KMS-11 (cell line): ENCODE results near the gene CACNB2.

Source experiments
- H2AFZ ChIP-seq: fragments of 200-600 bp; sonication (generic); 2 replicates; pipeline ENCODE4 v1.6.1; 2016; ENCODE audit warnings: antibody characterized with exemption, mixed run types, low read depth
- H3K27ac ChIP-seq: fragments of 200-600 bp; sonication (generic); 2 replicates; pipeline ENCODE4 v1.6.1; 2016; ENCODE audit warnings: mild to moderate bottlenecking, mixed run types
- H3K27me3 ChIP-seq: fragments of 200-600 bp; sonication (generic); 2 replicates; pipeline ENCODE4 v1.6.1; 2017; ENCODE audit warnings: mild to moderate bottlenecking, low read depth, mixed run types, moderate library complexity; ENCODE audit not compliant: insufficient read depth
- H3K36me3 ChIP-seq: fragments of 200-600 bp; sonication (generic); 2 replicates; pipeline ENCODE4 v1.6.1; 2017; ENCODE audit warnings: mild to moderate bottlenecking, mixed run types; ENCODE audit not compliant: insufficient read depth
- H3K4me1 ChIP-seq: fragments of 200-600 bp; sonication (generic); 2 replicates; pipeline ENCODE4 v1.6.1; 2016; ENCODE audit warnings: mild to moderate bottlenecking, low read depth, mixed run types; ENCODE audit not compliant: poor library complexity, severe bottlenecking
- H3K4me2 ChIP-seq: fragments of 200-600 bp; sonication (generic); 2 replicates; pipeline ENCODE4 v1.7.0; 2016; ENCODE audit warnings: mild to moderate bottlenecking, mixed run types
- H3K4me3 ChIP-seq: fragments of 200-600 bp; sonication (generic); IDR thresholded peaks from 2 replicates; pipeline ENCODE4 v1.6.1; 2017; ENCODE audit warnings: low read depth, low read length, mixed read lengths; ENCODE audit not compliant: insufficient read depth
- H3K79me2 ChIP-seq: fragments of 200-600 bp; sonication (generic); 2 replicates; pipeline ENCODE4 v1.6.1; 2016; ENCODE audit warnings: low read depth, mixed run types; ENCODE audit not compliant: insufficient read depth
- H3K9ac ChIP-seq: fragments of 200-600 bp; sonication (generic); 2 replicates; pipeline ENCODE4 v1.6.1; 2016; ENCODE audit warnings: mild to moderate bottlenecking, mixed run types
- H4K20me1 ChIP-seq: fragments of 200-600 bp; sonication (generic); 2 replicates; pipeline ENCODE4 v1.6.1; 2016; ENCODE audit warnings: mild to moderate bottlenecking, mixed run types; ENCODE audit not compliant: insufficient read depth
- TF ChIP-seq, protein P1 (sequence below): fragments of 200-600 bp; sonication (generic); conservative IDR thresholded peaks from 2 replicates; pipeline ENCODE4 v1.6.1; 2017; ENCODE audit warnings: low read depth, mild to moderate bottlenecking, antibody characterized with exemption, low read length, moderate library complexity, mixed read lengths

The CACNB2 gene

DNA sequence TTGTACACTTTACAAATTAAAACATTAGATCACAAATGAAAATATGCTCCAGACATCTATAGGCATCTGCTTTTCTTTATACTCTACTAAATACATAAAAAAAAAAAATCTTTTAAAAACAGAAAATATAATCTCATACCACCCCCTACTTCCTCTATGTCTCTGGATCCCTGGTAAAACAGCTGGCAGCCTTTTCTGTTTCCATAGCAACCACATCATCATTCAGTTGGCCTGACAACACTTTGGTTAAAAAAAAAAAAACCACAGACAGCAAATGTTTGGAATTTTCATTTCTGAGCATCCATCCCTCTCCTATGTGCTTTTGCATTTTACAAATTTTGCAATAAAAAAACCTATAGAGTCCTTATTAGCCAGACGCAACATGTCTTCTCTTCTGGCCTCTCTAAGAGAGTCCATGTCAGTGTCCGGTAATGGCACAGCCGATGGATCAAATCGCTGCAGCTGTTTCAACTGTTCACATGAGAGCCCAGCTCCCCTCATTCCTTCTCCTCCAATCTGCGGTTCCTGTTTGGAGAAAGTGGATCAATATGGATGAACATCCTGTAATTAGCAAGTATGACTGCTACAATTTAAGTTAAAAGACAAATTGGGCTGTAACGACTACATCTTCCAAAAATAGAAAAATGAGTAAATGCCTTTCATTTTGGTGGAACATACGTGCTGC is 405.5 kb downstream of the CACNB2 start:
- no peaks in the 10 kb centered on the region for H3K79me2 ChIP-seq
- H4K20me1 ChIP-seq, result no peaks in the 10 kb centered on the region
- no peaks in the 10 kb centered on the region for H3K36me3 ChIP-seq
- H2AFZ ChIP-seq, result no peak overlapping the region
- TF ChIP-seq, protein P1, sequence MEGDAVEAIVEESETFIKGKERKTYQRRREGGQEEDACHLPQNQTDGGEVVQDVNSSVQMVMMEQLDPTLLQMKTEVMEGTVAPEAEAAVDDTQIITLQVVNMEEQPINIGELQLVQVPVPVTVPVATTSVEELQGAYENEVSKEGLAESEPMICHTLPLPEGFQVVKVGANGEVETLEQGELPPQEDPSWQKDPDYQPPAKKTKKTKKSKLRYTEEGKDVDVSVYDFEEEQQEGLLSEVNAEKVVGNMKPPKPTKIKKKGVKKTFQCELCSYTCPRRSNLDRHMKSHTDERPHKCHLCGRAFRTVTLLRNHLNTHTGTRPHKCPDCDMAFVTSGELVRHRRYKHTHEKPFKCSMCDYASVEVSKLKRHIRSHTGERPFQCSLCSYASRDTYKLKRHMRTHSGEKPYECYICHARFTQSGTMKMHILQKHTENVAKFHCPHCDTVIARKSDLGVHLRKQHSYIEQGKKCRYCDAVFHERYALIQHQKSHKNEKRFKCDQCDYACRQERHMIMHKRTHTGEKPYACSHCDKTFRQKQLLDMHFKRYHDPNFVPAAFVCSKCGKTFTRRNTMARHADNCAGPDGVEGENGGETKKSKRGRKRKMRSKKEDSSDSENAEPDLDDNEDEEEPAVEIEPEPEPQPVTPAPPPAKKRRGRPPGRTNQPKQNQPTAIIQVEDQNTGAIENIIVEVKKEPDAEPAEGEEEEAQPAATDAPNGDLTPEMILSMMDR, result no peak
- no peak overlapping the region for H3K4me3 ChIP-seq
- no peak overlapping the region for H3K4me2 ChIP-seq
- no peak overlapping the region for H3K9ac ChIP-seq
- H3K4me1 ChIP-seq, result no peaks in the 10 kb centered on the region
- H3K27ac ChIP-seq, result no peak overlapping the region
- no peaks in the 10 kb centered on the region for H3K27me3 ChIP-seq

DNA sequence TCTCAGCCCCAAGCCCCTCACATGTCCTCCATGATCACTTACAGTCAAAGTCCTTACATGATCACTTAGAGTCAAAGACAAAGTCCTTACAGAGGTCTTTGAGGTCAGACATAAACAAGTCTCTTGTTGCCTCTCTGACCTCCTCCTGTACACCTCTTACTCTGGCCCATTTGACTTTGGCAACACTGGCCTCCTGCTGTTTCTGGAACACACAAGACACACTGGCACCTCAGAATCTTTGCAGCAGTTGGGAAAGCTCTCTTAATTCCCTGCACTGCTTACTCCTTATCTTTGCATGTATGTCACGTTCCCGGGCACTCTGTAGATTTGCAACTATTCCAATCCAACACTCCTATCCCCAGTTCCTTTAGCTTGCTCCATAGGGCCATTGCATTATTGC is 408.9 kb downstream of the CACNB2 start:
- Histone ChIP-seq H3K9ac (no peak overlapping the region), H3K27me3 (no peaks in the 10 kb centered on the region), H3K79me2 (no peaks in the 10 kb centered on the region), H3K4me3 (no peak overlapping the region), H4K20me1 (no peaks in the 10 kb centered on the region), H3K4me1 (no peaks in the 10 kb centered on the region), H2AFZ (no peak overlapping the region), H3K4me2 (no peak overlapping the region), H3K36me3 (no peaks in the 10 kb centered on the region), H3K27ac (no peak overlapping the region)
- TF ChIP-seq, protein P1, result no peak

DNA sequence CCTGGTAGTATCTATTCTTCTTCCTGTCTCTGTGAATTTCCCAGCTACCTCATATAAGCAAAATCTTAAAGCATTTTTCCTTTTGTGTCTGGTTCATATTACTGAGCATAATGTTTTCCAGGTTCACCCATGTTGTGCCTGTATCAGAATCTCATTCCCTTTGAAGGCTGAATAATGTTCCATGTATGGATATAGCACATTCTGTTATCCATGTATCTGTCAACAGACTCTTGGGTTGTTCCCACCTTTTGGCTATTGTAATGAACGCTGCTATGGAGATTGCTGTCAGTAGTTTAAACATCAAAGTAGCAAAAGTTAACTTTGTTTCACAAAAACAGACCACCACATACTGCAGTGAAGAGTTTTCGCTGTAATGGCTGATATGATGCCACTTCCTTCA is 411.2 kb downstream of the CACNB2 start:
- H3K4me1 ChIP-seq, result no peaks in the 10 kb centered on the region
- no peaks in the 10 kb centered on the region for H3K36me3 ChIP-seq
- TF ChIP-seq, protein P1, result no peak
- H4K20me1 ChIP-seq, result no peaks in the 10 kb centered on the region
- no peak overlapping the region for H3K9ac ChIP-seq
- no peak overlapping the region for H3K4me3 ChIP-seq
- H3K79me2 ChIP-seq, result no peaks in the 10 kb centered on the region
- H2AFZ ChIP-seq, result no peak overlapping the region
- H3K27me3 ChIP-seq, result no peaks in the 10 kb centered on the region
- H3K4me2 ChIP-seq, result no peak overlapping the region
- no peak overlapping the region for H3K27ac ChIP-seq

DNA sequence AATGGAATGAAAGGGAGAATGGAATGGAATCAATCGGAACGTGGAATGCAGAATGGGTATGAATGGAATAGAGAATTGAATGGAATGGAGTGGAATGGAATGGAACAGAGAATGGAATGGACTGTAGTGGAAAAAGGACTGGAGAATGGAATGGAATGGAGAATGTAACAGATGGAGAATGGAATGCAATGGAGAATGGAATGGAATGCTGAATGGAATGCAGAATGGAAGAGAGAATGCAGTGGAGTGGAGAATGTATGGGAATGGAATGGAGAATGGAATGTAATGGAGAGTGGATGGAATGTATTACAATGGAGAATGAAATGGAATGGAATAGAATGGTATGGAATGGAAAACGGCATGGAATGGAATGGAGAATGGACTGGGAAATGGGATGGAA is 414.3 kb downstream of the CACNB2 start:
- H2AFZ ChIP-seq, result no peak overlapping the region

More for the DNA sequence above, 414.3 kb downstream of the CACNB2 start:
- TF ChIP-seq, protein P1, result no peak
- Histone ChIP-seq H3K4me2 (no peak overlapping the region), H3K4me1 (no peaks in the 10 kb centered on the region), H3K27ac (no peak overlapping the region), H3K79me2 (no peaks in the 10 kb centered on the region), H4K20me1 (no peaks in the 10 kb centered on the region), H3K36me3 (no peaks in the 10 kb centered on the region), H3K9ac (no peak overlapping the region), H3K27me3 (no peaks in the 10 kb centered on the region), H3K4me3 (no peak overlapping the region)
